Retinal pigment epithelial cell (primary cell): ENCODE results near the gene PTDSS2.

Source experiments
- DNase-seq: peaks from one replicate; pipeline ENCODE4 v3.0.0-alpha.2; 2010; ENCODE audit warnings: low read depth
- H3K4me3 ChIP-seq: 2 replicates; pipeline ENCODE4 v1.5.1; 2011; ENCODE audit warnings: mild to moderate bottlenecking, low read length, control low read depth, moderate library complexity
- TF ChIP-seq, protein P1 (sequence below): conservative IDR thresholded peaks from 2 replicates; pipeline ENCODE4 v1.5.1; 2011; ENCODE audit warnings: low read depth, low read length, control low read depth, inconsistent platforms

Gene PTDSS2

GRCh38 chr11:452203-452744, 2.2 kb downstream of the PTDSS2 start:
- TF ChIP-seq, protein P1, sequence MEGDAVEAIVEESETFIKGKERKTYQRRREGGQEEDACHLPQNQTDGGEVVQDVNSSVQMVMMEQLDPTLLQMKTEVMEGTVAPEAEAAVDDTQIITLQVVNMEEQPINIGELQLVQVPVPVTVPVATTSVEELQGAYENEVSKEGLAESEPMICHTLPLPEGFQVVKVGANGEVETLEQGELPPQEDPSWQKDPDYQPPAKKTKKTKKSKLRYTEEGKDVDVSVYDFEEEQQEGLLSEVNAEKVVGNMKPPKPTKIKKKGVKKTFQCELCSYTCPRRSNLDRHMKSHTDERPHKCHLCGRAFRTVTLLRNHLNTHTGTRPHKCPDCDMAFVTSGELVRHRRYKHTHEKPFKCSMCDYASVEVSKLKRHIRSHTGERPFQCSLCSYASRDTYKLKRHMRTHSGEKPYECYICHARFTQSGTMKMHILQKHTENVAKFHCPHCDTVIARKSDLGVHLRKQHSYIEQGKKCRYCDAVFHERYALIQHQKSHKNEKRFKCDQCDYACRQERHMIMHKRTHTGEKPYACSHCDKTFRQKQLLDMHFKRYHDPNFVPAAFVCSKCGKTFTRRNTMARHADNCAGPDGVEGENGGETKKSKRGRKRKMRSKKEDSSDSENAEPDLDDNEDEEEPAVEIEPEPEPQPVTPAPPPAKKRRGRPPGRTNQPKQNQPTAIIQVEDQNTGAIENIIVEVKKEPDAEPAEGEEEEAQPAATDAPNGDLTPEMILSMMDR, result no peak
- DNase-seq, result no peak
- H3K4me3 ChIP-seq, result no peak overlapping the region

GRCh38 chr11:452916-453527, 2.9 kb downstream of the PTDSS2 start:
- H3K4me3 ChIP-seq, result no peak overlapping the region
- TF ChIP-seq, protein P1, result no peak
- no peak for DNase-seq

DNA sequence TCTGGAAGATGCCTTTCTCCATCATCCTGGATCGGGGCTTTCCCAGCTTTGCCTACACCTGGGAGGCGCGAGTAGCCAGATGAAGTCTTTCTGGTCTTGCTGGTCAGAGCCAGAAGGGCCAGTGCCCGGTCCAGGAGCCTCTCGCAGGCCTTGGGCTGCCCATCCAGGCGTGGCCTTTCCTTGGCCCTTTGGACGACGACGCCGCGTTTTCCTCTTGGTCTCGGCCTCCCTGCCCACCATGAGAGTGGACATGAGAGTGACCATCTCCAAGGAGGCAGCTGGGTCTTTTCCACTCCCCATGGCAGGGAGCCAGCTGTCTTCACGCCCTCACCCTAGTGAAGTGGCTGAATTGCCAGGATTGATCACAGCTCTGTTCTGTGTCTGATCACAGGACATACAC, 3.5 kb downstream of the PTDSS2 start:
- TF ChIP-seq, protein P1, result no peak
- no peak for DNase-seq
- no peak overlapping the region for H3K4me3 ChIP-seq

GRCh38 chr11:454043-454442, 4.0 kb downstream of the PTDSS2 start:
- no peak for DNase-seq
- no peak overlapping the region for H3K4me3 ChIP-seq
- TF ChIP-seq, protein P1, result no peak

DNA sequence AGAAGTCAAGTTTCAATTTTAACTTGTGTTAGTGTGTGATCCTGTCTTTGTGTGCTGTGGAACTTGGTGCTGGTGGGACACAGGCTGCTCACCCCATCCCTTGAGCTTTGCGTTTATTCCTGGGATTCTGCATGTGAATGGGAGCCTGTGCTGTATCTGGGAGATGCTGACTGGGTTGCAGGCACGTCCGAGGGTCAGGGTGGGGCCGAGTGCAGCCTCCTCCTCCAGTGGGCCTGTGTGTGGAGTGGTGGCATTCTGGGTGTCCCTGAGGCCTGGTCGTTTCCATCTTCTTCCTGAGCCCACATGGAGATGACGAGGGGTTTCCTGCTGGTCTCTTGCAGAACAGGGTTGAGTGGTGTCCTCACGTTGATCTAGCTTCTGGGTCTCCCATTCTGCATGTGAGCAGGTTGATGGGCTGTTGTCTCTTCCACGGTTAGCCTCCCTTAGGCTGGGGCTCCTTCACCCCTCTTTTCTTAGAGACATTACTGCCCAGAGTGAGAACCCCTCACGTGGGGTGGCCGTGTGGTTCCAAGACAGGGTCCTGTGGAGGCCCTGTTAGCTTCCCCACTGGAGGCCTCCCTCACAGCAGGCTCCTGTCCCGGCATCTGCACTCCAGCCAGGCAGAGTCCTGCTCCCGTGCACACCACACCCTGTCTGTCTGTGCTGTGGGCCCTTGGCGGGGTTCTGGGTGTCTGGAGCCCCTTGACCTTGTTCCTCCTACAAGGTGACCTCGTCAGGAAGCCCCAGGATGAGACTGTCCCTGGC, 4.9 kb downstream of the PTDSS2 start:
- DNase-seq, result no peak
- no peak overlapping the region for H3K4me3 ChIP-seq
- TF ChIP-seq, protein P1, result no peak

- H3K4me3 ChIP-seq, result no peak overlapping the region
- TF ChIP-seq, protein P1, result no peak
- no peak for DNase-seq
Observed at GRCh38 chr11:455566-456147, 5.6 kb downstream of the PTDSS2 start.
